AG04450 (cell line): ENCODE measurements around the gene PGAM1. TPM values are rescaled to one million over a fixed set of nuclear protein-coding genes. Genes with fewer than 3 reads are reported as not detected.

Experiments used
- CTCF ChIA-PET: fragments of 300-600, 350-600 bp; formaldehyde crosslinking; extraction: SDS; loops from one replicate; lab custom pipeline; 2022; ENCODE audit warnings: antibody characterized with exemption, inconsistent platforms; lab: Charles Lee
- POLR2A ChIA-PET: fragments of 350-600 bp; formaldehyde crosslinking; extraction: SDS; loops from one replicate; lab custom pipeline; 2021; ENCODE audit warnings: antibody characterized with exemption, inconsistent platforms; lab: Yijun Ruan, JAX
- DNase-seq: peaks from one replicate; pipeline ENCODE4 v3.0.0-alpha.2; 2011; ENCODE audit warnings: low read depth, low spot score
- H3K27ac ChIP-seq: one replicate; pipeline ENCODE4 v1.5.1; 2012; ENCODE audit warnings: low read depth, low read length, control low read depth
- H3K27me3 ChIP-seq: one replicate; pipeline ENCODE4 v1.6.0; 2012; ENCODE audit warnings: low read length; ENCODE audit not compliant: control insufficient read depth, insufficient read depth
- H3K4me3 ChIP-seq: 2 replicates; pipeline ENCODE4 v1.5.1; 2011; ENCODE audit warnings: mild to moderate bottlenecking, low read depth, low read length, control low read depth
- H3K9me3 ChIP-seq: 2 replicates; pipeline ENCODE4 v1.5.1; 2012; ENCODE audit warnings: low read length; ENCODE audit not compliant: control insufficient read depth, insufficient read depth
- polyA plus RNA-seq: library from polyadenylated mRNA; depleted of rRNA; stranded (reverse); fragments of >200 nt; gene quantifications from 2 replicates; pipeline ENCODE4 v1.2.3, GENCODE V29; 2011
- TF ChIP-seq, protein P1 (sequence below): IDR thresholded peaks from 2 replicates; pipeline ENCODE4 v1.5.1; 2011; ENCODE audit warnings: low read depth, low read length, control low read depth, inconsistent platforms

Gene PGAM1
- polyA plus RNA-seq, 1 experiment, result 452 TPM

GRCh38 chr10:97381626-97382025, 44.4 kb upstream of the PGAM1 start:
- Histone ChIP-seq H3K9me3 (no peaks in the 10 kb centered on the region; the same call in 1 of the 2 replicates), H3K4me3 (no peak overlapping the region), H3K27ac (no peak overlapping the region), H3K27me3 (no peaks in the 10 kb centered on the region)
- DNase-seq, result no peak
- TF ChIP-seq, protein P1, sequence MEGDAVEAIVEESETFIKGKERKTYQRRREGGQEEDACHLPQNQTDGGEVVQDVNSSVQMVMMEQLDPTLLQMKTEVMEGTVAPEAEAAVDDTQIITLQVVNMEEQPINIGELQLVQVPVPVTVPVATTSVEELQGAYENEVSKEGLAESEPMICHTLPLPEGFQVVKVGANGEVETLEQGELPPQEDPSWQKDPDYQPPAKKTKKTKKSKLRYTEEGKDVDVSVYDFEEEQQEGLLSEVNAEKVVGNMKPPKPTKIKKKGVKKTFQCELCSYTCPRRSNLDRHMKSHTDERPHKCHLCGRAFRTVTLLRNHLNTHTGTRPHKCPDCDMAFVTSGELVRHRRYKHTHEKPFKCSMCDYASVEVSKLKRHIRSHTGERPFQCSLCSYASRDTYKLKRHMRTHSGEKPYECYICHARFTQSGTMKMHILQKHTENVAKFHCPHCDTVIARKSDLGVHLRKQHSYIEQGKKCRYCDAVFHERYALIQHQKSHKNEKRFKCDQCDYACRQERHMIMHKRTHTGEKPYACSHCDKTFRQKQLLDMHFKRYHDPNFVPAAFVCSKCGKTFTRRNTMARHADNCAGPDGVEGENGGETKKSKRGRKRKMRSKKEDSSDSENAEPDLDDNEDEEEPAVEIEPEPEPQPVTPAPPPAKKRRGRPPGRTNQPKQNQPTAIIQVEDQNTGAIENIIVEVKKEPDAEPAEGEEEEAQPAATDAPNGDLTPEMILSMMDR, result no peak
- ChIA-PET POLR2A (no interaction called here), CTCF (no interaction called here)

- ChIA-PET CTCF (no interaction called here), POLR2A (no interaction called here)
These were observed 42.8 kb upstream of the PGAM1 start for GRCh38 chr10:97383159-97383558.

GRCh38 chr10:97384156-97384555, 41.8 kb upstream of the PGAM1 start:
- CTCF ChIA-PET, result no interaction called here
- no peaks in the 10 kb centered on the region for H3K27me3 ChIP-seq
- TF ChIP-seq, protein P1, result no peak
- H3K27ac ChIP-seq, result no peak overlapping the region
- no peak for DNase-seq
- POLR2A ChIA-PET, result no interaction called here
- no peaks in the 10 kb centered on the region; the same call in 1 of the 2 replicates for H3K9me3 ChIP-seq
- no peak overlapping the region for H3K4me3 ChIP-seq

More at GRCh38 chr10:97383159-97383558, 42.8 kb upstream of the PGAM1 start:
- TF ChIP-seq, protein P1, result no peak
- H3K4me3 ChIP-seq, result no peak overlapping the region
- no peak for DNase-seq
- no peaks in the 10 kb centered on the region for H3K27me3 ChIP-seq
- H3K9me3 ChIP-seq, result no peaks in the 10 kb centered on the region; the same call in 1 of the 2 replicates
- no peak overlapping the region for H3K27ac ChIP-seq

GRCh38 chr10:97384641-97385040, 41.4 kb upstream of the PGAM1 start:
- Histone ChIP-seq H3K27ac (no peak overlapping the region), H3K4me3 (no peak overlapping the region), H3K9me3 (no peaks in the 10 kb centered on the region; the same call in 1 of the 2 replicates), H3K27me3 (no peaks in the 10 kb centered on the region)
- TF ChIP-seq, protein P1, result no peak
- no peak for DNase-seq
- ChIA-PET CTCF (no interaction called here), POLR2A (no interaction called here)

GRCh38 chr10:97385565-97385964, 40.4 kb upstream of the PGAM1 start:
- ChIA-PET POLR2A (no interaction called here), CTCF (no interaction called here)
- TF ChIP-seq, protein P1, result no peak
- no peak overlapping the region for H3K27ac ChIP-seq
- no peaks in the 10 kb centered on the region; the same call in 1 of the 2 replicates for H3K9me3 ChIP-seq
- no peak for DNase-seq
- H3K4me3 ChIP-seq, result no peak overlapping the region
- no peaks in the 10 kb centered on the region for H3K27me3 ChIP-seq
